Skeletal muscle satellite cell (primary cell): ENCODE measurements around the gene AKAP7.

Experiments used
- H3K27me3 ChIP-seq: 2 replicates; pipeline ENCODE4 v1.7.0; 2013; ENCODE audit warnings: low read length; ENCODE audit not compliant: control insufficient read depth, insufficient read depth
- H3K36me3 ChIP-seq: 2 replicates; pipeline ENCODE4 v1.7.0; 2013; ENCODE audit warnings: mild to moderate bottlenecking, control low read depth, low read length; ENCODE audit not compliant: insufficient read depth
- H3K4me1 ChIP-seq: 2 replicates; pipeline ENCODE4 v1.7.0; 2013; ENCODE audit warnings: low read length; ENCODE audit not compliant: control insufficient read depth, insufficient read depth
- H3K4me2 ChIP-seq: 2 replicates; pipeline ENCODE4 v1.7.0; 2013; ENCODE audit warnings: mild to moderate bottlenecking, low read length
- H3K4me3 ChIP-seq: 2 replicates; pipeline ENCODE4 v1.7.0; 2013; ENCODE audit warnings: low read length
- H3K9ac ChIP-seq: 2 replicates; pipeline ENCODE4 v1.7.0; 2013; ENCODE audit warnings: mild to moderate bottlenecking, low read depth, low read length, moderate library complexity
- H3K9me3 ChIP-seq: replicated peaks from 2 replicates; pipeline ENCODE4 v1.7.0; 2013; ENCODE audit warnings: mild to moderate bottlenecking, control low read depth, low read length

The AKAP7 gene

DNA sequence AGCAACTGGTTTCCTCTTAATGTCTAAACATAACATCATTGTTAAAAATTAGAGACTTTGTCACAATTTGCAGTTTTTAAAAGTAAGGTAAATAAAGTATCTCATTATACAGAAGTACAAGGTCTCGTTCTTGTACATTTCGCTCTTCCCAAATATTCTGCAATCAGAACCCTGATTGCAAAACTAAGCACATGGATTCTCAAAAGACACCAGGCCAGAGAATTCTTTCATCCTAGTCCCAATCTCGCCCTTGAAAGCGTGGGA lies 355 bp upstream of the AKAP7 start:
- H3K27me3 ChIP-seq, result no peaks in the 10 kb centered on the region
- H3K4me1 ChIP-seq, result peaks cover 15% of the 10 kb centered on the region
- H3K4me2 ChIP-seq, result peak overlapping the region; percentile 93
- H3K9me3 ChIP-seq, result no peaks in the 10 kb centered on the region
- peak overlapping the region; percentile 86 for H3K4me3 ChIP-seq
- no peaks in the 10 kb centered on the region for H3K36me3 ChIP-seq
- H3K9ac ChIP-seq, result peak overlapping the region; percentile 89

GRCh38 chr6:131136021-131136786 lies 937 bp downstream of the AKAP7 start:
- Histone ChIP-seq H3K9ac (peak overlapping the region; percentile 89), H3K9me3 (no peaks in the 10 kb centered on the region), H3K4me2 (peak overlapping the region; percentile 93), H3K4me1 (peaks cover 9% of the 10 kb centered on the region), H3K36me3 (no peaks in the 10 kb centered on the region), H3K27me3 (no peaks in the 10 kb centered on the region), H3K4me3 (peak overlapping the region; percentile 86)

GRCh38 chr6:131139599-131139998 lies 4.3 kb downstream of the AKAP7 start:
- no peaks in the 10 kb centered on the region for H3K9me3 ChIP-seq
- no peaks in the 10 kb centered on the region for H3K36me3 ChIP-seq
- H3K4me3 ChIP-seq, result no peak overlapping the region
- H3K4me2 ChIP-seq, result no peak overlapping the region
- no peaks in the 10 kb centered on the region for H3K27me3 ChIP-seq
- H3K9ac ChIP-seq, result no peak overlapping the region
- H3K4me1 ChIP-seq, result peaks cover 6% of the 10 kb centered on the region

DNA sequence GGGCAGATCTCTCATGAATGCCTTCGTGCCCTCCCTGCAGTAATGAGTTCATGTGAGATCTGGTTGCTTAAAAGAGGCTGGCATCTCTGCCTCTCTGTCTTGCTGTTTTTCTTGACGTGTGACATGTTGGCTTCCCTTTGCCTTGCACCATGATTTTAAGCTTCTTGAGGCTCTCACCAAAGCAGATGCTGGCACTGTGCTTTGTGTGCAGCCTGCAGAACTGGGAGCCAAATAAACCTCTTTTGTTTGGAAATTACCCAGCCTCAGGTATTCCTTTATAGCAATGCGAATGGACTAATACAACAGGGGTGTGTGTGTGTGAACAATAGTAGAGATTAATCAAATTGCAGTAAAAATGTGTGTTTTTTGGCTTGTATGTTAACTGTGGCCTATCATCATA lies 8.1 kb downstream of the AKAP7 start:
- Histone ChIP-seq H3K27me3 (no peaks in the 10 kb centered on the region), H3K9ac (no peak overlapping the region), H3K36me3 (no peaks in the 10 kb centered on the region), H3K9me3 (no peaks in the 10 kb centered on the region), H3K4me1 (no peaks in the 10 kb centered on the region), H3K4me2 (no peak overlapping the region), H3K4me3 (no peak overlapping the region)

GRCh38 chr6:131146865-131147264 lies 11.6 kb downstream of the AKAP7 start:
- H3K36me3 ChIP-seq, result no peaks in the 10 kb centered on the region
- no peak overlapping the region for H3K9ac ChIP-seq
- no peaks in the 10 kb centered on the region for H3K27me3 ChIP-seq
- H3K4me2 ChIP-seq, result no peak overlapping the region
- no peaks in the 10 kb centered on the region for H3K9me3 ChIP-seq
- no peaks in the 10 kb centered on the region for H3K4me1 ChIP-seq
- H3K4me3 ChIP-seq, result no peak overlapping the region

- no peak overlapping the region for H3K9ac ChIP-seq
- no peak overlapping the region for H3K4me3 ChIP-seq
- peaks cover 8% of the 10 kb centered on the region for H3K4me1 ChIP-seq
- no peaks in the 10 kb centered on the region for H3K27me3 ChIP-seq
- H3K4me2 ChIP-seq, result no peak overlapping the region
- H3K36me3 ChIP-seq, result no peaks in the 10 kb centered on the region
- no peaks in the 10 kb centered on the region for H3K9me3 ChIP-seq
Observed at GRCh38 chr6:131156411-131156810, 21.1 kb downstream of the AKAP7 start.

DNA sequence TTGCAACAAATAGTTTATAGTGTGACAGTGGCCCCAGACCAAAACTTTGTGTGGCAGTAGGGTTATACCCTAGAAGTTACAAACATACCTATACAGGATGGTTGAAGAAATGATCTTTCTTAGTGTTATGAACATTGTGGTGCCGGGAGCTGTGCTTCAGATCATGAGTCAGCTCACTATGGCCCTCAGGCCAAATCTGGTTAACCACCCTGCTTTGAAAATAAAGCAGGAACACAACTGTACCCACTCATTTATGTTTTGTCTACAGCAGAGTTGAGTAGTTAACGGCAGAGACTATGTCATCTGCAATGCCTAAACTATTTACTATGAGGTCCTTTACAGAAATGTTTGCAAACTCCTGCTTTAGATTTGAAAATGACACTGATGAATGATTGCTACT lies 24.3 kb downstream of the AKAP7 start:
- H3K27me3 ChIP-seq, result no peaks in the 10 kb centered on the region
- H3K36me3 ChIP-seq, result no peaks in the 10 kb centered on the region
- H3K4me2 ChIP-seq, result no peak overlapping the region
- no peak overlapping the region for H3K4me3 ChIP-seq
- no peaks in the 10 kb centered on the region for H3K9me3 ChIP-seq
- no peak overlapping the region for H3K9ac ChIP-seq
- H3K4me1 ChIP-seq, result peaks cover 8% of the 10 kb centered on the region

DNA sequence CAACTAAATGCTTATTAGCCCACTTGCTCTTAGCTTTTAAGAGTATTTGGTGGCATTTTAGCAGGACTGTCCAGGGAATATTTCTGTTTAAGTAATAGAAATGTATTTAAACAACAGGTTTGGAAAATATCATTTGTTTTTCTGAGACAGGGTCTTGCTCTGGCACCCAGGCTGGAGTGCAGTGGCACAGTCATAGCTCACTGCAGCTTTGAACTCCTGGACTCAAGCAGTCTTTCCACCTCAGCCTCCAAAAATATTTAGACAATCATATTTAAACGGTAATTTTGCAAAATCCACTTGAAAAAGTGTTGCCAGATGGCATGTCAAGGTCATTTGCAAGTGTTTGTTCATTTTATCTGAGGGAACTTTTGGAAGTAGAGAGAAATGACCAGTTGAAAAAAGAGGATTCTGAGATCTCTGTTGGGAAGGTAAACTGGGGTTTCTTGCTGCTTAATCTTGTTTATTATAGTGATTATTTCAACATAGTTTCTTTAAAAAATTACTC lies 25.0 kb downstream of the AKAP7 start:
- Histone ChIP-seq H3K27me3 (no peaks in the 10 kb centered on the region), H3K9ac (no peak overlapping the region), H3K4me3 (no peak overlapping the region), H3K4me1 (peaks cover 8% of the 10 kb centered on the region), H3K36me3 (no peaks in the 10 kb centered on the region), H3K4me2 (no peak overlapping the region), H3K9me3 (no peaks in the 10 kb centered on the region)

- Histone ChIP-seq H3K4me3 (no peak overlapping the region), H3K9ac (no peak overlapping the region), H3K9me3 (no peaks in the 10 kb centered on the region), H3K36me3 (no peaks in the 10 kb centered on the region), H3K27me3 (no peaks in the 10 kb centered on the region), H3K4me1 (peaks cover 8% of the 10 kb centered on the region), H3K4me2 (no peak overlapping the region)
Observed at GRCh38 chr6:131161987-131162386, 26.7 kb downstream of the AKAP7 start.

DNA sequence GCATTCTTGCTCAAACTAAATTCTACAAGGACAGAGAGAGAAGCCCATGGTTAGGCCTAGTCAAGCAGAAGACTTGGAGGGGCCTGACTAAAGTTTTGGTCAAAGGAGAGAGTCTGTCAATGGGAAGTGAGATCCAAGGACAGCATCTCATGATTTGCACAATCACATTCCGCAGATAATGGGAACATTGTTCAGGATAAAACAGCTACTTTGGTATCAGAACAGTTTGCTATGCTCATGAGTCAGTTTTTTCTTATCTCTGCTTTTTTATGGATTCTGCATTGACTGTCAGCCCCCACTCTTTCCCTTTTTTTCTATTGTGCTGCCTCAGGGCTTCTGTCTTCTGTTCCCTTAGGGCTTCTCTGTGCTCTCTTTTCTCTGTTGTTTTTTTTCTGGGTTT lies 28.6 kb downstream of the AKAP7 start:
- Histone ChIP-seq H3K36me3 (no peaks in the 10 kb centered on the region), H3K9ac (no peak overlapping the region), H3K4me2 (no peak overlapping the region), H3K27me3 (no peaks in the 10 kb centered on the region), H3K4me1 (peaks cover 8% of the 10 kb centered on the region), H3K4me3 (no peak overlapping the region), H3K9me3 (no peaks in the 10 kb centered on the region)

- peaks cover 5% of the 10 kb centered on the region for H3K4me1 ChIP-seq
- H3K4me3 ChIP-seq, result no peak overlapping the region
- no peaks in the 10 kb centered on the region for H3K36me3 ChIP-seq
- H3K4me2 ChIP-seq, result no peak overlapping the region
- H3K27me3 ChIP-seq, result no peaks in the 10 kb centered on the region
- no peak overlapping the region for H3K9ac ChIP-seq
- no peaks in the 10 kb centered on the region for H3K9me3 ChIP-seq
Observed at GRCh38 chr6:131164506-131164905, 29.2 kb downstream of the AKAP7 start.

GRCh38 chr6:131167773-131168172 lies 32.5 kb downstream of the AKAP7 start:
- H3K4me2 ChIP-seq, result no peak overlapping the region
- H3K27me3 ChIP-seq, result no peaks in the 10 kb centered on the region
- H3K4me3 ChIP-seq, result no peak overlapping the region
- H3K36me3 ChIP-seq, result no peaks in the 10 kb centered on the region
- H3K9ac ChIP-seq, result no peak overlapping the region
- H3K9me3 ChIP-seq, result no peaks in the 10 kb centered on the region
- peaks cover 5% of the 10 kb centered on the region for H3K4me1 ChIP-seq
